Measurements from ENCODE around the gene BANP. TPM values are rescaled to one million over a fixed set of nuclear protein-coding genes. Genes with fewer than 3 reads are reported as not detected.

BANP gene
- total RNA-seq, 3 donors from 2014 or later (not counting 1 experiment from before 2014, with no cell fraction given): 88.8 to 117 (median 117) TPM

DNA sequence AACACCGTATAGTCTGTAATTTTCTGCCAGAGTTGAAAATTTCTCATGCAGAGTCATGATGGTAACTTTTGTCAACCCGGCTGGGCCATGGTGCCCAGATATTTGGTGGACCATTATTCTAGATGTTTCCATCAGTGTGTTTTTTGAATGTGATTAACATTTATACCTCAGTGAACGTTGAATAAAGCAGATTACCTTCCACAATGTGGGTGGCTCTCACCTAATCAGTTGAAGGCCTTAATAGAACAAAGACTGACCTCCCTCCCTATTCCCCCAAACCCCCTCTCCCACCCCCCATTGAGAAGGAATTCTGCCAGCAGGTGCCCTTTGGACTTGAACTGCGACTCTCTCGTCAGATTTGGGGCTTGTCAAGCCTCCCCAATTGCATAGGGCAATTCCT is 8.6 kb upstream of the BANP start:
- Histone ChIP-seq H3K4me1 (ENCODE audit: control insufficient read depth, insufficient read depth, low read length) (peaks cover 5% of the 10 kb centered on the region), H3K27ac (ENCODE audit: low read length) (no peak overlapping the region), H3K9me3 (ENCODE audit: control insufficient read depth, insufficient read depth, low read length) (no peaks in the 10 kb centered on the region), H3K27me3 (ENCODE audit: control insufficient read depth, insufficient read depth, low read length) (no peaks in the 10 kb centered on the region), H3K36me3 (ENCODE audit: control insufficient read depth, insufficient read depth, low read length) (no peaks in the 10 kb centered on the region), H3K4me3 (ENCODE audit: low read length) (no peak overlapping the region)
- Mint-ChIP-seq H3K9me3 (no peaks in the 10 kb centered on the region), H3K36me3 (no peaks in the 10 kb centered on the region), H3K4me3 (no peak overlapping the region), H3K27me3 (ENCODE audit: low read depth in 2 of 2) (peaks cover 2 to 13% of the 10 kb centered on the region in 2 donors), H3K4me1 (peaks cover under 1 to 2% of the 10 kb centered on the region in 2 donors), H3K27ac (no peak overlapping the region)
- no peak for TF ChIP-seq CTCF (IDR thresholded peaks at IDR 0.05)
- WGBS (ENCODE audit: insufficient coverage): 80% methylated on average over 5 of the region's 5 CpGs
- intact Hi-C loops (cut with micrococcal nuclease): no loop called here
- ATAC-seq: no peak
- DNase-seq: no peak

- ATAC-seq (peak; percentile 44 to 90 (median 78)), DNase-seq (peak in 1 of 2 donors; percentile 47)
- Histone ChIP-seq H3K4me1 (ENCODE audit: control insufficient read depth, insufficient read depth, low read length) (peaks cover 8% of the 10 kb centered on the region), H3K36me3 (ENCODE audit: control insufficient read depth, insufficient read depth, low read length) (no peaks in the 10 kb centered on the region), H3K9me3 (ENCODE audit: control insufficient read depth, insufficient read depth, low read length) (no peaks in the 10 kb centered on the region), H3K4me3 (ENCODE audit: low read length) (peak overlapping the region; percentile 4), H3K27ac (ENCODE audit: low read length) (no peak overlapping the region), H3K27me3 (ENCODE audit: control insufficient read depth, insufficient read depth, low read length) (no peaks in the 10 kb centered on the region)
- H3K36me3 Mint-ChIP-seq: no peaks in the 10 kb centered on the region
- H3K9me3 Mint-ChIP-seq: no peaks in the 10 kb centered on the region
- TF ChIP-seq CTCF (IDR thresholded peaks at IDR 0.05): no peak
- WGBS (ENCODE audit: insufficient coverage): 44% methylated on average over 22 of the region's 22 CpGs
- H3K27me3 Mint-ChIP-seq (ENCODE audit: low read depth in 2 of 2): peaks cover 7 to 14% of the 10 kb centered on the region in 2 donors
- peak overlapping the region in 1 of 2 donors; percentile 36 for H3K27ac Mint-ChIP-seq
- intact Hi-C loops (cut with micrococcal nuclease): no loop called here
- peak overlapping the region; percentile 37 for H3K4me3 Mint-ChIP-seq
- H3K4me1 Mint-ChIP-seq: peaks cover 7% of the 10 kb centered on the region in 2 donors
These were observed 5.7 kb upstream of the BANP start for GRCh38 chr16:87945351-87946042.

DNA sequence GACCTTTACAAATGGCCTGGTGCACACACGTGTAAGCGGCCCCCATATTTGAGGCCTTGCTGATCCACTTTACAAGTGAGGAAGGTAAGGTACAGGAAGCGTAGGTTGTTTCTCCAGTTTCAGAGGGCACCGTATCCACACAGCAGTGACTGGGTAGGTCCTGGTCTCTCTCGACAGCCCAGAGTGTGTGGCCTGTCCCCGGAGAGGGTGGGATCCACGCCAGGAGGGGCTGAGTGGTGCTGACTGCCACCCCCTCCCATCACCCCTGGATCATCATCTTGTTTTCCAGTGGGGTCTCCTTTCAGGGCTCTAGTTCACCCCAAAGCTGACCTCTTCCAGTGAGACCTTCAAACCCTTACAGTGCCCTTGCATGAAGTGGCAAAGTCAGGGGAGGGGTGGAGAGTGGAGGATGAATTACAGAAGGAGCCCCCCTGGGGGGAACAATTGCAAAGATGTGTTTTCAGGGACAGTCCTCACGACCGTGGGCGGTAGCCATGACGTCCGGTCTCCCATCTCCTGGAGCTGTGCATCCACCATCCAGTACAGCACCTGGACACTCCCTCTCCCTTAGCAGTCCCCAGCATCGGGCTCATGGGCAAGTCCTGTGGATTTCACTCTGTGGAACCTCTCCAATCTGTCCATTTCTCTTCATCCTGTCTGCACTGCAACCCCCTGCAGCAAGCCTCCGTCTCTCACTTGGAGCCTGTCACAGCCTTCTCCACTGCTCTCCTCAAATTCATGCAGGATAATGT is 4.5 kb upstream of the BANP start:
- Histone ChIP-seq H3K27me3 (ENCODE audit: control insufficient read depth, insufficient read depth, low read length) (no peaks in the 10 kb centered on the region), H3K9me3 (ENCODE audit: control insufficient read depth, insufficient read depth, low read length) (no peaks in the 10 kb centered on the region), H3K4me3 (ENCODE audit: low read length) (no peak overlapping the region), H3K36me3 (ENCODE audit: control insufficient read depth, insufficient read depth, low read length) (no peaks in the 10 kb centered on the region), H3K4me1 (ENCODE audit: control insufficient read depth, insufficient read depth, low read length) (peaks cover 12% of the 10 kb centered on the region), H3K27ac (ENCODE audit: low read length) (no peak overlapping the region)
- ATAC-seq: no peak
- 91% methylated on average over 14 of the region's 14 CpGs for WGBS (ENCODE audit: insufficient coverage)
- Mint-ChIP-seq H3K9me3 (no peaks in the 10 kb centered on the region), H3K36me3 (no peaks in the 10 kb centered on the region), H3K27ac (no peak overlapping the region), H3K4me3 (no peak overlapping the region), H3K4me1 (peaks cover 7 to 13% of the 10 kb centered on the region in 2 donors), H3K27me3 (ENCODE audit: low read depth in 2 of 2) (peaks cover 7 to 14% of the 10 kb centered on the region in 2 donors)
- intact Hi-C loops (cut with micrococcal nuclease): no loop called here
- no peak for DNase-seq
- TF ChIP-seq CTCF (IDR thresholded peaks at IDR 0.05): no peak
